ENCODE measurements around the gene METTL22.
"Not testable (repeated sequence)": the region's sequence is repeated elsewhere in the genome, so short reads cannot be mapped to it uniquely, and the experiment has no call there.

METTL22 gene

DNA sequence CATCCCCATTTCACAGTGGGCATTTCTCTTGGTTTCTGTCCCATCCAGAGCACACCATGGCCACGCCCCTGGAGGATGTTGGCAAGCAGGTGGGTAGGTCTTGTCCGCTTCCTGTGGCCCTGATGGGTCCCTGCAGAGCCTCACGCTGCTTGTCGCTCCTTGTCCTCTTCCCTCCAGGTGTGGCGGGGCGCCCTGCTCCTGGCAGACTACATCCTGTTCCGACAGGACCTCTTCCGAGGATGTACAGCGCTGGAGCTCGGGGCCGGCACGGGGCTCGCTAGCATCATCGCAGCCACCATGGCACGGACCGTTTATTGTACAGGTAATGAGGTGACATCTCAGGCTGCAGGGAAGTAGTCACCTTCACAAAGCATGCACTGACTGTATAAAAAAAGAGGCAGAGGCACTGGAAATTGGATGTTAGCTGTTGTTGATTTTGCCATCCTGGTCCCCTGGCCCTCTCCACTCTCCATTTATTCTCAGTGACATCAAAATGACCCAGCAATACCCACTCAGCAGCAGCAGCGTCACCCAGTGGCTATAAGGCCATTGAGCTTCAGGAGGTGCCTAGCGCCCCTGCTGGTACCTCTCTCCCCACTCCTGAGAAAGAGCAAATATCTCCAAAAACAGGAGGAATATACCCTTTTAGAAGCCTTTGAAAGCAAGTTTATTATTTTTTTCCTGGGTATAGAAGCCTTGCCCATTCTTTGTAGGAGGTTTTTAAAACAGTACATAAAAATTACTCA, 13.7 kb downstream of the METTL22 start:
- DNase-seq, result no peak

DNA sequence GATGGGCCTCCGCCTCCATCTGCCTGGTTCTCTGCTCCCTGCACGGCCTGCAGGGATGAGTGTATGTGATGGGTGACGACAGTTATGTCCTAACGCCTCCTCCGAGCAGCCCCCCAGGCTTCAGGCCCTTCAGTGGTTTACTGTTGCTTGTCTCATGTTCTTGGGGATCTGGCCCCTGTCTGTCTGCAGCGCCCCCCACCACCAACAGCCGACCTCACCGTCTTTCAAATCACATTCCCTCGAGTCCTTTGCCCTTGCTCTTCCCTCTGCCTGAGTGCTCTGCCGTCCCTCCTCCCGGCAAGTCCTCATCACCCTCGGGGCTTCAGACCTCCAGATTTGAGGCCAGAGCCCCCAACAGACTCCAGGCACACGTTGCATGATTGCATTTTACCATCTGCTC, 18.2 kb downstream of the METTL22 start:
- no peak for DNase-seq

DNA sequence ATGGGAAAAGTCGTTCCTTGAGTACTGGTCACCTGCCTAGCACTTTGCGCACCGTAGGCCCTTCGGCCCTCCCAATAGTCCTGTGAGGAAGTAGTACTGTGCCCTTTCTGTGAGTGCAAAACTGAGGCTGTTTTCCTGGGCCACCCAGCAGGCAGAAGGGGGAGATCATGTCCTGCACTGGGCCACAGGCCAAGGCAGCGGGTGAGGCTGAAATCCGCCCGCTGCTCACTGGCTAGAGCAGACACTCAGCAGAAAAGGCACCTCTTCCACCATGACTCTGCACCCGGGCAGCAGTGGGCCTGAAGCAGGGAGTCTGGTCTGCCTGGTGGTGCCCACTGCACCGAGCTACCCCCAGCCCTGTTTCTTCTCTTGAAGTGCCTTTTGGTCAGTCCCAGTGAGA, 20.2 kb downstream of the METTL22 start:
- DNase-seq, result no peak

DNA sequence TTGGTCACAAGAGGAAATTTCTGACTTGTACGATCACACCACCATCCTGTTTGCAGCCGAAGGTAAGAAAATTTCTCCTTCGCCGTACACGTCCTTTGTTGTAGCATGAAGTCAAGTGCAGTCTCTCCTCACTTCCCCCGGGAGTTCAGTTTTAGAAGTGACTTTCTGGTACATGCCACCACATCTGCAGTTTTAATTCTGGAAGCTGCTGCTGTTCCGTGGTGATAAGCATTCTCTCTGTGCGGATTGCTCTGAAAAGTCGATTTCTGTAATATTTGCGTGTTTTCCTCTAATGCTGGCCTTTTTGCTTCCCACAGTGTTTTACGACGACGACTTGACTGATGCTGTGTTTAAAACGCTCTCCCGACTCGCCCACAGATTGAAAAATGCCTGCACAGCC, 20.6 kb downstream of the METTL22 start:
- DNase-seq, result no peak

DNA sequence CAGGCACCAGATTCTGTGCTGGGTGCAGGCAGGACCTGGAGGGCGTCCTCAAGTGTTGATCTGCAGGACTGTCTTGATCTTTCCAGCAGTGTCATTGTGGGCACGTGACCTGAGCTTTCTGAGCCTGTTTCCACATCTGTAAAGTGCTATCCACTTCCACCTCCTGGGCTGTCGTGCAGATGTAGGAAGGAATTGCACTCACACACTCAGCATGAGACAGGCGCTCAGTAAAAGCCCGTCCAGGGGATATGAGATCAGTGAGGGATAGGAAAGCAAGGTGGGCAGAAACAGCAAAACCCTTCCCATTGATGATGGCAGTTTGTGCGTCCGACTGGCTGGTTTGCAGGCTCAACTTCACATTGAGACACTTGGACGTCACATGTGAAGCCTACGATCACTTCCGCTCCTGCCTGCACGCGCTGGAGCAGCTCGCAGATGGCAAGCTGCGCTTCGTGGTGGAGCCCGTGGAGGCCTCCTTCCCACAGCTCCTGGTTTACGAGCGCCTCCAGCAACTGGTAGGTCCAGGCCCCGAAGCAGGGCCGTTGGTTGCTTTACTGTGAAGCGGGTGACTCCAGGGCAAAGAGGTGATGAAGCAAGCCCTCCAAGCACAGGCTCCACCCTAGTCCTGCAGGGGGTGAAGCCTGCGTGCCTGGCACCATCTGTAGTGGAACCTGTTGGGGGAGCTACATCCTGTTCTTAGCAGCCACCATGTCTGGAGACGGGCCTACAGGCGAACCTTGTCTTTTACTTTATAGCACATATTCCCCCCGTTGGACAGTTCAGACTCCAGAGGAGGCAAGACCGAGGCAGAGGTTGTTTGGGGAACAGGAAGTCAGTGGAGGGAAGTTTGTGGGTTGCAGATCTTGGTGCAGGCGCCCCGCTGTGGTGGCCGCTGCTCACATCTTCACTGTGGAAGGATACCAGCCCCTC, 23.0 kb downstream of the METTL22 start:
- DNase-seq, result peak; percentile 25

DNA sequence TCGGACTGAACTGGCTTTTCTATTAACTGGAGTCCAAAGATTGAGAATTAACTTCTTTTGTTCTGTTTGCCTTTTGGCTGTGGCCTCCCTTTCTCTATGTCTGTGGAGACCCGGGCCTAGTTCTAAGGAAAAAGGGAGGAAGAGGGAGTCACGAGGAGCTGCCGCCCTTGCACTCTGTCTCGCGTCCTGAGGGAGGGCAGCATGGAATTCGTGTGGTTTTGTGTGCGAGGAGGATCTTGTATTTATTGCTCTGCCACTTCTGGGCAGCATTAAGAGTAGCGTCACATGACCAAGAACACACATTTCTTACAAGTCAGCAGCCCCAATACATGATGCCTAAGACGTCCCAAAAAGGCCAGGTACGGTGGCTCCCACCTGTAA, 23.6 kb downstream of the METTL22 start:
- DNase-seq, result no peak

DNA sequence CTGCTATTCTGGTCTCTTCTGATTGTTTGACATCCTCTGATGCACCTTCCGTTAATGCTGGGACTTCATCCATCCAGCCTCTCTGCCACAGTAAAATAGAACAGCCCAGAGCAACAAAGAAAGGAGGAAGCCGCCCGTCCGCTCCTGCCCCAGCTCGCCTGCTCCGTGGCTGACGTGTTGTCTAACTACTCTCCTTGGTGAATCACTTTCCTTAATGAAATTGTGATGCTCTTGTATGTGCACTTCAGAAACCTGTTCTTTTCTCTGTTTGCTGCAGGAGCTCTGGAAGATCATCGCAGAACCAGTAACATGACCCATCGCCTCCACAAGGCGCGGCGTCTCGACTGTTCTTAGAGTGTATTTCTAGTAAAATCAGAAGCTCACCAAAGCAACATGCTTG, 24.3 kb downstream of the METTL22 start:
- no peak for DNase-seq

DNA sequence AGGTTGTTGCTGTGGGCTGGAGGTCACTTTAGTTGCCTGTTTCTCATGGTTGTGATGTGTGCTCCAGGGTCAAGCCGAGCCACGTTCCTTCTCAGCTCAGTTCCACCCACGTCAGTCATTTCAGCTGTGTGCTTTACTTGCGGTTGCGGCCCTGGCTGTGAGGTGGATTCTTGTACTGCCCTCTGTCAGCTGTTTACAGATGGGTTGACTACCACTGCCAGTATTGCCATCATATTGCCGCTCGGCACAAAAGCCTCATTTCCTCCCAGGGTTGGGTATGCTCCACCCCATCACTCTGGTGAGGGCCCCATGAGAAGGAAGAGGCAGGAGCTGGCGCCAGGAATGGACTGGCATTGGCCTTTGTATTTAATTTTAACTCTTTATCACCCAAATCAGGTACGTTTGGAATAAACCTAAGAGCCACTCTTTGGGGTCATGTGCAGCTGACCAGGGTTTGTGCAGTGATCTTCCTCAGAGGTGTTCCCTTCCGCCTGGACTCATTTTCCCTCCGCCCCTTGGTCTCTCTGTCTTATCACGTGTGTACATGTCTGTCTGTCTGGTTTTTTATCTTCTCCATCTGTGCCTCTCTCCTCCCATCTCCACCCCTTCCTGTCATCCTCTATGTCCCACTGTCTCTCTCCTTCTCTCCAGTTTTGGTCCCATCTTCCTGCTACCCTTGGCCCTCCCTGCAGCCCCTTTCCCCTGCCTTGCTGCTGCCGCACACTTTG, 25.0 kb downstream of the METTL22 start:
- no peak for DNase-seq

DNA sequence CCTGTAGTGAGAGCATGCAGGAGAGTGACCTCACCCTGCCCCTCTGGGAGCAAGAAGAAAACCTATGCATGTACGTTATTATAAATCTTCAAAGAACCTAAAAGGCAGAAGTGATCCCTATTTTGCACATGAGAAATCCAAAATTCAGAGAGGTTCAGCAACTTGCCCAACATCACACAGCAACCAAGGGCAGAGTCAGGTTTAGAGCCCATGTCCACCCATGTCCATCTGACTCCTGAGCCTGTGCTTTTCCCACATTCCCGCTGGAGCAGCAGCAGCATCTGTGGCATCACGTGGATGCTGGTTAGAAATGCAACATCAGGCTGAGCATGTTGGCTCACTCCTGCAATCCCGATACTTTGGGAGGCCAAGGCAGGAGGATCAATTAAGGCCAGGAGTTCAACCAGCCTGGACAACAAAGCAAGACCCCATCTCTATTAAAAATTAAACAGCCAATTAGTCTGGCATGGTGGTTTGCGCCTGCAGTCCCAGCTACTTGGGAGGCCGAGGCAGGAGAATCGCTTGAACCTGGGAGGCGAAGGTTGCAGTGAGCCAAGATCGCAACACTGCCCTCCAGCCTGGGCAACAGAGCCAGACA, 26.3 kb downstream of the METTL22 start:
- DNase-seq, result no peak

DNA sequence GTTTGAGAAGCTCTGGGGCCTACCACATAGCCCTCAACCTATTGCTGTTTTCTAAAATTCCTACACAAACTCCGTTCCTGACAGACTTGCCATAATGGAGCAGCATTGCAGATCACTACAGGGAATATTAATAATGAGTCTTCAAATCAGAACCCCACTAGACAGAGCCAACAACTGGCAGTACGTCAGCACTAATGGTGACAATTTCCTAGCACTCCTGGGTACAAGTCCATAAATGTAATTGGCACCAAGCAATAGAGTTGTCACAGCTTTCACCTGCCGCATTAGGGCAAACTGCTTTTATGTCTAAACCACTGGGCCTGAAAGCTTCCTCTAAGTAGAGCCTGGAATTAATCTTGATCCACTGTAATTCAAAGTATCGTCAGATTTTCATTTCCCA, 27.4 kb downstream of the METTL22 start:
- DNase-seq, result no peak

DNA sequence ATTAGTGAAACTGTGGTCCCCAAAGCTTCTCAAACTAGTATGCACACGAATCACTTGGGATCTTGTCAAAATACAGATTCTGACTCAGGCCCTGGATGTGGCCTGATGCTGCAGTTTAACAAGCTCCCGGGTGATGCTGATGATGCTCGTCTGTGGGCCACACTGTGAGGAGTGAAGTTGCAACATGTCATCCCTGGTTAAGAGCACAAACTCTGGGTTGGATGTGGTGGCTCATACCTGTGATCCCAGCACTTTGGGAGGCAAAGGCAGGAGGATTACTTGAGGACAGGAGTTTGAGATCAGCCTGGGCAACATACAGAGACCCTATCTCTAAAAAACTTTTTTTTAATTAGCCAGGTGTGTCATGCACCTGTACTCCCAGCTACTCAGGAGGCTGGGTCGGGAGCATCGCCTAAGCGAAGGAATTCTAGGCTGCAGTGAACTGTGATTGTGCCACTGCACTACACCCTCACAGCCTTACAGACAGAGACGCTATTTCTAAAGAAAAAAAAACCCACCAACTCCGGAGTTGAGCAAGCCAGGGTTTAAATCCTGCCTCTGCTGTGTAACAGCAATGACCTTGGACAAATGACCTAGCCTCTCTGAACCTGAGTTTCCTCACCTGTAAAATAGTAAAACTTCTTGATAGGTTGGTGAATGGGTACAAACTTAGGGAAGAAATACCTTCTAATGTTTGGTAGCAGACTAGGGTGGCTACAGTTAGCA, 28.5 kb downstream of the METTL22 start:
- no peak for DNase-seq

DNA sequence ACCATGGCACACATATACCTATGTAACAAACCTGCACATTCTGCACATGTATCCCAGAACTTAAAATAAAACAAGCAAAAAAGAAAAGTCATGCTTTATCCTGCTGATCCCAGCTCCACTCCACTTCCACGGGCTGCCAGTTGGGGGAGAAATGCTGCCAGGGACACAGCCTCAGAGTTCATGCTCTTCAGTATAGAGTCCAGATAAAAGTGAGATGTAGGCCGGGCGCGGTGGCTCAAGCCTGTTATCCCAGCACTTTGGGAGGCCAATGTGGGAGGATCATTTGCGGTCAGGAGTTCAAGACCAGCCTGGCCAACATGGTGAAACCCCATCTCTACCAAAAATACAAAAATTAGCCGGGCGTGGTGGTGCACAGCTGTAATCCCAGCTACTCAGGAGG, 30.5 kb downstream of the METTL22 start:
- DNase-seq, result not testable (repeated sequence)

DNA sequence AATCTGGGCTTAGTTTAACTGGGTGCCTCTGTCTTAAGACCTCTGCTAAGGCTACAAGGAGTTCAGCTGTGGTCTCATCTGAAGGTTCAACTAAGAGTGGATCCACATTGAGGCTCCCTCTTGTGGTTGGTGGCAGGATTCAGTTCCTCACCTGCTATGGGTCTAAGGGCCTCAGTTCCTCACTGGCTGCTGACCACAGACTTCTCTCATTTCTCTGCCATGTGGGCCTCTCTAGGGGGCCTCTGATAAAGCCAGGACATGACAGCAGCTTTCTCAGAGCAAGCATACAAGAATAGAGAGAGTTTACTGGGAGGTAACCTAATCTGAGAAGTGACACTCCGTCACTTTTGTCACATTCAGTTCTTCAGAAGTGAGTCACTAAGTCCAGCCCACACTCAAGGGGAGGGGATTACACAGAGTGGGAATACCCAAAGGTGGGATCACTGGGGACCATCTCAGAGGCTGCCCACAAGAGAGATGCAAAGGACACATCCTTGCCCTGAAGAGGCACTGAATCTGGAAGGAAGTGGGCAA, 33.8 kb downstream of the METTL22 start:
- peak; percentile 32 for DNase-seq

DNA sequence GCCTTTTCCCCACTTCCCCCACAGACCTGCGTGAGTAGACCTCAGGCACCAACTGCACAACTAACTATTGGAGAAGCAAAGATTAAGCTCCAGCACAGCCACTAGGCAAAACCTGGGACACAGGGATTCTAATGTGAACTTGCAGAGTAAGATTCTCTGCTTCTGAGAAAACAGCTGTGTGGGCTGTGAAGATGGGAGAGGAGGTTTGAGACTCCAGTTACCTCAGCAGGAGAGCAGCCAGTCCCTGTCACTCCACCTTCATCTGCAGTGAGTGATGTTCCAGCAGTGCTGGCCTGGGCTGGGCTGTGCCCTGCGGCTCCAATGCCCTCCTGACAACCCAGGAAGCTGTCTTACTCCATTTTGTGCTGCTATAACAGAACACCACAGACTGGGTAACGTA, 34.9 kb downstream of the METTL22 start:
- DNase-seq, result no peak

DNA sequence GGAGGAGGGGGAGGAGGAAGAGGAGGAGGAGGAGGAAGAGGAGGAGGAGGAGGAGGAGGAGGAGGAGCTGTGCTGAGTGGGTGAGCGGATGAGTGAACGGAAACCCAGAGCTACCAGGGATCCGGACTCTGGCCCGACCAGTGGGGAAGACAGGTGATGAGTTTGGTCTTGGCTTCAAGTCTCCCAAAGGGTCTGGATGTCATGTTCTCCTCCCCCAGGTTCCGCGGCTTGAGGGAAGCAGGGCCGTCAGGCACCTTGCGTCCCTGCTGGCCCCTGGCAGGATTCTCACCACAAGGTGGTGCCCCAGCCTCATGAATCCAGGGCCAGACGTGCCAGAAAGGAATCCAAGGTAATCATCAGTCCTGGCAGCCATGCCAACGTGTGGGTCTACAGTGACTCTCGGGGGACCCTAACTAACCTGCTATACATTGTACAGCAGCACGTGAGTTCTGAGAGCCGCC, 39.4 kb downstream of the METTL22 start:
- DNase-seq, result peak; percentile 65

DNA sequence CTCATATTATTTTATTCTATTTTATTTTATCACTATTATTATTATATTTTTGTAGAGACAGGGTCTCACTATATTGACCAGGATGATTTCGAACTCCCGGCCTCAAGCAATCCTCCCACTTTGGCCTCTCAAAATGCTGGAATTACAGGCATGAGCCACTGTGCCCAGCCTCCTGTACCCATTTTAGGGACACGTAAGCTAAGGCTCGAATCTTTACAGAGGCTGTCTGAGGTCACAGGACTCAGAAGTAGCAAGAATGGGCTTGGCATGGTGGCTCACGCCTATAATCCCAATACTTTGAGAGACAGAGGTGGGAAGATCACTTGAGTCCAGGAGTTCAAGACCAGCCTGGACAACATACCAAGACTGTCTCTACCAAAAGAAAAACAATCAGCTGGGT, 40.2 kb downstream of the METTL22 start:
- no peak for DNase-seq

DNA sequence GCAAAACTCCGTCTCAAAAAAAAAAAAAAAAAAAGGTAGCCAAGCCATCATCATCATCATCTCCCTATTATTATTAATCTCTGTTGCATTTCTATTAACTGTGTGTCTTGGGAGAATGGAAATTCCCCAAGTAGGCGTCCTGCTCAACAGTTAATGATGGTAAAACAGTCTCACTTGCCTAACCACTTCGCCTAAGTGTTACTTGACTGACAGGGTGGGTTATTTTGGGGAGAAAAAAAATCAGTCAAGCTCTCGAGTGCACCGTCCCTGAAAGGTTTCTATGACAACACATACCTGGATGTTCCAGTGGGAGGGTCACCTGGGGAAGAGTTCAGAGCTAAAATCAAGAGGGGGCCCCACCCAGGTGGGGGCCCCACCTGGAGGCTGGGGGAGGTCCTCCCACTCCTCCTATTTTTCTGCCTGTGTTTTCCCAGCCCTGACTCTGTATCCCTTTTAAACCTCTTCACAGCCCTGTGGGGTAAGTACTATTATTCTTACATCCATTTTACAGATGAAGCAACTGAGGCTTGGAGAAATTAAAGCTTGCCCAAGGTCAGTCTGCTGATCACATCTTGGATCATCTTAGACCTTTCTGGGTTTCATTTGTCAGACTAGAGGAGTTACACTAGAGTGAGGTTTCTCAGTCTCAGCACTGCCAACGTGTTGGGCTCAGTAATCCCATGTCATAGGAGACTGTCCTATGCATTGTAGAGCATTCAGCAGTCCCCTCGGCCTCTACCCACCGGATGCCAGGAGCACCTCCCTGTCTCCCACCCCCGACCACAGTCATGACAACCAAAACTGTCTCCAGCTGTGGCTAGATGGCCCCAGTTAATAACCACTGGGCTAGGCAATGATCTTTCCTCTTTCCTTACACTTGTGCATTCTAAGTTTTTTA, 41.9 kb downstream of the METTL22 start:
- no peak for DNase-seq

DNA sequence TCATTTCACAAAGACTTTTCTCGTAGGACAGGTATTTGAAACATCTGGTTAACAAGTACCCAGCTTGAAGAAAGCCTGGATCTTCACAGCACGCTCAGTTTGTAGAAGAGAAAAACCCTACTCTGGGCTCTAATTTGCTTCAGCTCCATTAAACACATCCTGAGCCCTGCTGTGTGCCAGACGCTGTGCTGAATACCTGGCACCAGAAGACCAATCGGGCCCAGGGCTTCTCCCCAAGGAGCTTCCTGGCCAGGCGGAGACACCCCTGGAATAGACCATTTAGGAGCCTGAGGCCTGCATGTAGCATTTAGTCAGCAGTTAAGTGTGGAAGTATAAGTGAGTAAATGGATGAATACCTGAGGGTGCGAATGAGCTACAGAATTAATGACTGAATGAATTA, 44.0 kb downstream of the METTL22 start:
- no peak for DNase-seq

DNA sequence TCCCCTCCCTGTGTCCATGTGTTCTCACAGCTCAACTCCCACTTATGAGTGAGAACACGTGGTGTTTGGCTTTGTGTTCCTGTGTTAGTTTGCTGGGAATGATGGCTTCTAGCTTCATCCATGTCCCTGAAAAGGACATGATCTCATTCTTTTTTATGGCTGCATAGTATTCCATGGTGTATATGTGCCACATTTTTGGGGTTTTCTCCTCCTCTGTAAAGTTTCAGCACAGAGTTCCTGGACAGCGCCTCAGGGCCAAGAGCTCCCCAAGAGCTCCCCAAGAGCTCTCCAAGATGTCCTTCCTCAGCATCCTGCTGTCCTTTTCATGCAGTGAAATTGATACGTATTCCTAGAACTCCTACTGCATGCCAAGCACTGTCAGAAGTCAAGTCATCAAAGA, 46.0 kb downstream of the METTL22 start:
- DNase-seq, result no peak

DNA sequence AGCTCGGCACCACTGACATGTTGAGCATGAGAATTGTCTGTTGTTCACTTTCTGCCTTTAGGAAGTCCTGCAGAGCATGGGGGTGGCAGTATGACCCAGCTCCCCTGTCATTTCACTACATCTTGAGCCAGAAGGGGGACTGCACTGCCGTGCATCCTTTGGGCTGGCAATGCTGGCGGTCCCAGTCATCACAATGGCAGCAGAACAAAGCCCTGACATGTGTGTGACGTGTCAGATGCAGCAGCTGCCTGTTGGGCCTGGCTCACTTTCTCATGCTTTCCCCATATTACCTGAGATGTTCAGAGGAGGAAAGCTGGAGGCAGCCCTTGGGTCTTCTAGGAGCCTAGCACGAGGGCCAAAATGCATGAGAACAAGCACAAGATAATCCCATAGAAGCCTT, 46.6 kb downstream of the METTL22 start:
- DNase-seq, result no peak

DNA sequence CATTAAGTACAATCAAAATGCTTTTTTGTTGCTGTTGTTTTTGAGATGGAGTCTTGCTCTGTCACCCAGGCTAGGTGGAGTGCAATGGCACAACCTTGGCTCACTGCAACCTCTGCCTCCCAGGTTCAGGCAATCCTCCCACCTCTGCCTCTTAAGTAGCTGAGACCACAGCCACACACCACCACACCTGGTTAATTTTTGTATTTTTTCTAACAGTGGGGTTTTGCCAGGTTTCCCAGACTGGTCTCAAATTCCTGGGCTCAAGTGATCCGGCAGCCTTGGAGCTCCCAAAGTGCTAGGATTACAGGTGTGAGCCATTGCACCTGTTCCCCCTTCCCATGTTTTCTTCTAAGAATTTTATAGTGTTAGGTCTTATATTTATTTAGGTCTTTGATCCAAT, 48.0 kb downstream of the METTL22 start:
- no peak for DNase-seq
